ENCODE measurements around the gene PAX1.

- no peak for TF ChIP-seq YY1 (IDR thresholded peaks at IDR 0.05; ENCODE audit: low read depth)
- TF ChIP-seq RAD21 (IDR thresholded peaks at IDR 0.05; ENCODE audit: low read depth): no peak
- TF ChIP-seq CEBPB (IDR thresholded peaks at IDR 0.05): no peak
- TF ChIP-seq TCF12 (IDR thresholded peaks at IDR 0.05; ENCODE audit: low read depth): no peak
- no peak for TF ChIP-seq MAX (IDR thresholded peaks at IDR 0.05)
- TF ChIP-seq FOXM1 (IDR thresholded peaks at IDR 0.05; ENCODE audit: borderline replicate concordance, low read depth): no peak
- TF ChIP-seq ZBTB7A (IDR thresholded peaks at IDR 0.05; ENCODE audit: low read depth): no peak
- no peak for TF ChIP-seq REST (IDR thresholded peaks at IDR 0.05; ENCODE audit: low read depth)
- TF ChIP-seq EP300 (IDR thresholded peaks at IDR 0.05; ENCODE audit: borderline replicate concordance): no peak
- no peak for TF ChIP-seq EGR1 (IDR thresholded peaks at IDR 0.05)
Observed at GRCh38 chr20:21703717-21704407, 1.6 kb upstream of the PAX1 start.

Data from Ishikawa (cell line).